Spleen (tissue), 7 donors: Measurements from ENCODE around the gene DRC1.
"Not testable (repeated sequence)": the region's sequence is repeated elsewhere in the genome, so short reads cannot be mapped to it uniquely, and the experiment has no call there.

ENCODE experiments used
- POLR2A ChIP-seq, 3 donors: fragments of 450-650 bp; IDR thresholded peaks; one replicate each; pipeline ENCODE4 v1.5.1; 2017; ENCODE audit warnings: antibody characterized with exemption in 3 of 3, mild to moderate bottlenecking in 1 of 3
- POLR2AphosphoS5 ChIP-seq, 3 donors: sonication (generic); formaldehyde crosslinking; IDR thresholded peaks; one replicate each; pipeline ENCODE4 v1.5.1; 2017; ENCODE audit warnings: antibody characterized with exemption in 3 of 3
- TF ChIP-seq, protein P1 (sequence below), 11 experiments: fragments of 200-600 bp in 7 of 11; fragments of 450-650 bp in 4 of 11; sonication (generic) in 4 of 11; IDR thresholded peaks in 8 of 11; conservative IDR thresholded peaks in 3 of 11; 1 replicate in 7 of 11; 2 replicates in 4 of 11; pipeline versions ENCODE4 v1.4.0 to v1.8.0; 2016 to 2021; ENCODE audit warnings: antibody characterized with exemption in 11 of 11, inconsistent platforms in 4 of 11, mild to moderate bottlenecking in 1 of 11
- donor health status: DM: no; HTN: no; CAD: no; lungs with moderate emphysema.
- donor health status: DM: no; HTN: no; CAD: no.
- donor health status: DM: no; HTN: no; CAD: no.

DNA sequence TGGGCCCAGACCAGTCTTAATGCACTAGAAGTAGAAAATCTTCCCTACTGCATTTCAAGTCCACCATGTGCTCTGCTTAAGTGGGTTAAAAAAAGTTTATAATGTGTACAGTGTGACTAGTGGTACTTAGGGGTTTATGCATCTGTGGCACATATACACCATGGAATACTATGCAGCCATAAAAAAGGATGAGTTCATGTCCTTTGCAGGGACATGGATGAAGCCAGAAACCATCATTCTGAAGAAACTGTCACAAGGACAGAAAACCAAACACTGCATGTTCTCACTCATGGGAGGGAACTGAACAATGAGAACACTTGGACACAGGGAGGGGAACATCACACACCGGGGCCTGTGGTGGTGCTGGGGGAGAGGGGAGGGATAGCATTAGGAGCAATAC lies 66.8 kb downstream of the DRC1 start:
- TF ChIP-seq POLR2A, POLR2AphosphoS5 (IDR thresholded peaks at IDR 0.05): not testable (repeated sequence)
- TF ChIP-seq, protein P1, sequence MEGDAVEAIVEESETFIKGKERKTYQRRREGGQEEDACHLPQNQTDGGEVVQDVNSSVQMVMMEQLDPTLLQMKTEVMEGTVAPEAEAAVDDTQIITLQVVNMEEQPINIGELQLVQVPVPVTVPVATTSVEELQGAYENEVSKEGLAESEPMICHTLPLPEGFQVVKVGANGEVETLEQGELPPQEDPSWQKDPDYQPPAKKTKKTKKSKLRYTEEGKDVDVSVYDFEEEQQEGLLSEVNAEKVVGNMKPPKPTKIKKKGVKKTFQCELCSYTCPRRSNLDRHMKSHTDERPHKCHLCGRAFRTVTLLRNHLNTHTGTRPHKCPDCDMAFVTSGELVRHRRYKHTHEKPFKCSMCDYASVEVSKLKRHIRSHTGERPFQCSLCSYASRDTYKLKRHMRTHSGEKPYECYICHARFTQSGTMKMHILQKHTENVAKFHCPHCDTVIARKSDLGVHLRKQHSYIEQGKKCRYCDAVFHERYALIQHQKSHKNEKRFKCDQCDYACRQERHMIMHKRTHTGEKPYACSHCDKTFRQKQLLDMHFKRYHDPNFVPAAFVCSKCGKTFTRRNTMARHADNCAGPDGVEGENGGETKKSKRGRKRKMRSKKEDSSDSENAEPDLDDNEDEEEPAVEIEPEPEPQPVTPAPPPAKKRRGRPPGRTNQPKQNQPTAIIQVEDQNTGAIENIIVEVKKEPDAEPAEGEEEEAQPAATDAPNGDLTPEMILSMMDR (IDR thresholded peaks at IDR 0.05 in 8 of 11, conservative IDR thresholded peaks at IDR 0.05 in 3 of 11), result not testable (repeated sequence)
